HG03460 (cell line): ENCODE measurements around the gene EXOC3L1.

ENCODE experiments used
- ATAC-seq: cut with Tn5 transposase; IDR thresholded peaks from one replicate; pipeline ENCODE4 v1.9.1; 2021; ENCODE audit not compliant: unreplicated experiment

EXOC3L1 gene

GRCh38 chr16:67183627-67184452, 6.1 kb downstream of the EXOC3L1 start, which contains the start of gene MATCAP1:
TSS of gene MATCAP1 (minus strand) at chr16:67183963. CDS start at chr16:67180610, 3,353 bp downstream.
- ATAC-seq, result peak; percentile 91

GRCh38 chr16:67183284-67183626, 6.7 kb downstream of the EXOC3L1 start:
- ATAC-seq, result no peak

GRCh38 chr16:67182288-67182687, 7.6 kb downstream of the EXOC3L1 start:
- ATAC-seq, result no peak

DNA sequence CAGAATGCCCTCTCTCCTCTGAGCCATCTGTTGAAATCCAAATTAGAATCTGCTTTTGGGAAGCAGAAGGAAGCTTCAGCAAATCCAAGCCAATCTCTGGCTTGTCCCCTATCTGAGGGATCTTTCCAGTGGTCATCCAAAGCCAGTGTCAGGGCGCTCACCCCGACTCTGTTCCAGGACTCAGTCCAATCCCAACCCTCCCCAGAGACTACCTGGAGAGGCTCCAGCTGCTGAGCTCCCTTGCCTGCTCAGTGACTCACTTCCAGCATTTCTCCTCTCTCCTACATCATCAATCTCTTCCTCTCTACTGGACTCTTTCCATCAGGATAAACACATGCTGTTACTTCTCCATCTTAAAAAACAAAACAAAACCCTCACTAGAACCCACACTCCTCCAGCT, 8.6 kb downstream of the EXOC3L1 start:
- ATAC-seq, result no peak

DNA sequence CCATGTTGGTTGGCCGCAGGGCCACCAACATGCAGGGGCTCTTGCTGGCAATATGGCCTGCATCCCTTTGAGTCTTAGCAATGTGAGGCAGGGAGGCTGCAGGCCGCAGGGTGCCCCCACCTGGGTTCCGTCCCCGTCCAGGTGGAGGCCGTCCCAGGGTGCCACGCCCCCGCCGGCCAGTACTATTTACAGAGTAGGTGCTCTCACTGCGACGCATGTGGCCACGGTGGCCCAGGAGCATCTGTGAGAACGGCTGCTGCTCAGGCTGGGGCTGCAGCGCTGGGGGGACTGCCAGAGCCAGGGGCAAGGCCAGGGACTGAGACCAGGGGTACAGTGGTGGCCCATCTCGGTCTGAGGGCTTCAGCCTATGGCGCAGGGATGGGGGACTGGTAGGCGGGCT, 9.8 kb downstream of the EXOC3L1 start:
- ATAC-seq, result no peak

- ATAC-seq, result no peak
Measured at GRCh38 chr16:67179421-67180080, 10.4 kb downstream of the EXOC3L1 start.

- ATAC-seq, result no peak
Measured at GRCh38 chr16:67177743-67178699, 11.9 kb downstream of the EXOC3L1 start.

GRCh38 chr16:67176662-67177061, 13.3 kb downstream of the EXOC3L1 start:
- no peak for ATAC-seq

- ATAC-seq, result no peak
Measured at GRCh38 chr16:67174706-67175231, 15.2 kb downstream of the EXOC3L1 start.

- peak; percentile 38 for ATAC-seq
Measured at GRCh38 chr16:67173808-67174705, 15.9 kb downstream of the EXOC3L1 start.

DNA sequence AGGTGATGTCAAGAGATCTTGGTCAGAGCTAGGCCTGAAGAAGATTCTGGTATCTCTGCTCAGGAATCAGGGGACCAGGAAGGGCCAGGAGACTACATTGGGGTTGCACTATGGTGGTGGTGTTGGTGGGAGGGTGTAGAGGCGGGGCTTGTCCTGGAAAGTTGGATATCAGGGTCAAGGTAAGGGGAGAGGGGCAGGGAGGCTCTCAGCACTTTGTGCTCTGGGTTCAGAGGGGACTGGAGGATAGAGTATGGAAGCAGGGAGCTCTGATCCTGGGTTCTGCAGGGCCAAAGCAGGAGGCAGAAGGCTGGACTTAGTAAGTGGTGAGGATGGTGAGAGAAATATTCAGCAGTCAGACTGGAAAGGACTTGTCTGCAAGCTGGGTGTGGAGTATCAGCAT, 16.6 kb downstream of the EXOC3L1 start:
- no peak for ATAC-seq

- peak; percentile 8 for ATAC-seq
Measured at GRCh38 chr16:67170949-67171649, 18.8 kb downstream of the EXOC3L1 start.

DNA sequence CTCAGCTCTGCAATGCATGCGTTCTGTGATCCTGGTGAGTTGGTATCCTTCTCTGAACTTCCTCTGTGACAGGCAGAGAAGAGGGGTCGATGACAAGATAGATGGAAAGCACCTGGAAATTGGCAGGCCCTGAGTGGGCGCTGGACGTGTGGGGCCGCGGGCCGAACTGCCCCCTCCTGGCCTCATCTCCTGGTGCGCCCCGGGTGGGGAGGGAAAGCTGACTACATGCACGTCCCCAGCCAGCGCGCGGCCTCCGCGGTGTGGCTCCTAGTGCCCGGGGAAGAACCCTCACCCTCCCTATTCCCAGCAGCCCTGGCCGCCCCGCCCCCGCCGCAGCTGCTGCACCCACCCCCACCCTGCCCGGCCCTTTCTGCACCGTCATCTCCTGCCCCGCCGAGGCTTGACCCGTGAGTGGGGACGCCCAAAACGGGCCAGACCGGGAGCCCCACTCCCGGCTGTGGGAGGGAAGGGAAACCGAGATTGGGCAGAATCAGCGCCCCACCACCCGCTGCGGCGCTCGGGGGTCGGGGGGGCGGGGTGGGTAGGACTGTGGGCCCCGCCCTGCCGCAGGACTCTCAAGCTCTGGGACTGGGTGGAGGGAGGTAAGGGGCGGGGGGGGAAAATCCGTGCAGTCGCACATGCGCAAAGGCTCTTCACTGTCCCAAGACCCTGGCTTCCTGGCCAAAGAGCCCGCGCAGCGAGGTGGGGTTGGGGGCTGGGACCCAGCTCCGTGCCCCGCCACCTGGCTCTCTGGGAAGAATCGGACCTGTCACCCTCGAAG, 19.6 kb downstream of the EXOC3L1 start, which contains the start of gene NOL3:
TSS of gene NOL3 (plus strand) at position 371 of the 781 bp plus-strand sequence.
- ATAC-seq, result peak; percentile 45

- ATAC-seq, result no peak
Measured at GRCh38 chr16:67169642-67170167, 20.2 kb downstream of the EXOC3L1 start.

DNA sequence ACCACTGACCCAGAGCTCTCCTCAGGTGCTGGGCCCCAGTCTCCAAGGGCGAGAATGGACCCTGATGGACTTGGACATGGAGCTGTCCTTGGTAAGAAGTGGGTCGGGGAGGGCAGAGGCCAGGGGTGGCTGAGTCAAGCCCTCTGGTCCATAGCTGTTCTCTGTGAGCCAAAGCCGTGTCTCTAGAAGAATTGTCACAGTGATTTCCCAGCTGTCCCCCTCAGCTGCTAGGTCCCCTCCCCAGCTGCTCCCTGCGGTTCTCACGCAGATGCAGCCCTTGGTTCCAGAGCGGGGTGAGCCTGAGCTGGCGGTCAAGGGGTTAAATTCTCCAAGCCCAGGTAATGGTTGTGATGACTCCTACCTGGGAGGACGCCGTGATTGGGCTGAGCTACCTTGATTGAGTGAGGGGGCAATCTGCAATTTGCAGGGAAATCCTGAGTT, 20.9 kb downstream of the EXOC3L1 start:
- ATAC-seq, result no peak

- no peak for ATAC-seq
Measured at GRCh38 chr16:67167588-67167987, 22.3 kb downstream of the EXOC3L1 start.

GRCh38 chr16:67166598-67167168, 23.3 kb downstream of the EXOC3L1 start:
- ATAC-seq, result no peak

DNA sequence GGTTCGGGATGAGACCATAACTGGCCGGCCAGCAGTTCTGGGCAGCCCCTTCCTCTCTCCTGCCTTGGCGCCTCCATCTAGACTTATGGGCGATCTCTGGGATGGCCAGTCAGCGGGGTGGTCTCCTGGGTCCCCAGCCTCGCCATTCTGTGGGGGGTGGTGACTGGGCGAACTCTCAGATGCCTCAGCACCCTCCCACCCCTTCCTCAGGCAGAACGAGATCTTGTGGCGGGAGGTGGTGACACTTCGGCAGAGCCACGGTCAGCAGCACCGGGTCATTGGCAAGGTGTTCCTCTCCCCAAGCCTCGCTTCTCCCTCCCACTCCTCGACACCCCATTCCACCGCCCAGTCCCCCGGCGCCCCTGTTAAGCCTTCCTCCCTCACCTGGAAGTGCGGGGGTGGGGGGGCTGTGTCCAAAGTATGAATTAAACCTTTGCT, 23.8 kb downstream of the EXOC3L1 start:
- ATAC-seq, result no peak
